Gastroesophageal sphincter (tissue), 3 donors: ENCODE results near the gene NCKAP5.

Experiments used
- POLR2A ChIP-seq, 2 donors: fragments of 450-650 bp; IDR thresholded peaks; one replicate each; pipeline ENCODE4 v1.6.1; 2017; ENCODE audit warnings: antibody characterized with exemption in 2 of 2, mild to moderate bottlenecking in 2 of 2, moderate library complexity in 1 of 2
- POLR2AphosphoS5 ChIP-seq: sonication (generic); formaldehyde crosslinking; IDR thresholded peaks from one replicate; pipeline ENCODE4 v1.6.1; 2017; ENCODE audit warnings: antibody characterized with exemption
- TF ChIP-seq, protein P1 (sequence below), 4 experiments: fragments of 200-600 bp in 2 of 4; fragments of 450-650 bp in 2 of 4; sonication (generic) in 1 of 4; IDR thresholded peaks; one replicate each; pipeline ENCODE4 v1.5.1; 2017 to 2019; ENCODE audit warnings: antibody characterized with exemption in 4 of 4, mild to moderate bottlenecking in 2 of 4, moderate library complexity in 2 of 4

DNA sequence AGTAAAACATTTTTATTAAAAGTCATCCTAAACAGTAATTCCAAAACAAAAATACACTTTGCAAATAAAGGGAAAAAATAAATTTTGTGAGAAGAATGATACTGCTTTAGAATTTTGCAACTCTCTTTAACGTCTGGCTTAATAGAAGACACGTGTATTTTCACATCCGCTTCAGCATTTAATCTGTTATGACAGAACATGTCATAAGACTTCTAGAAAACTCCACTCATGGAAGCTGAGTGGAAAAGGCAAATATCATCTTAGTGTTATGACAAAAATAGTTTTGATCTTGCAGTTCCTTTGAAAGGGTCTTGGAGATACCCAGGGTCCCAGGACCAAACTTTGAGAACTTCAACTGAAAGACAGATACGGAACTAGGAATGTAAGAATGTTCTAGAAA is 350.1 kb downstream of the NCKAP5 start:
- TF ChIP-seq POLR2A (IDR thresholded peaks at IDR 0.05) (no peak), POLR2AphosphoS5 (no peak)
- TF ChIP-seq, protein P1, sequence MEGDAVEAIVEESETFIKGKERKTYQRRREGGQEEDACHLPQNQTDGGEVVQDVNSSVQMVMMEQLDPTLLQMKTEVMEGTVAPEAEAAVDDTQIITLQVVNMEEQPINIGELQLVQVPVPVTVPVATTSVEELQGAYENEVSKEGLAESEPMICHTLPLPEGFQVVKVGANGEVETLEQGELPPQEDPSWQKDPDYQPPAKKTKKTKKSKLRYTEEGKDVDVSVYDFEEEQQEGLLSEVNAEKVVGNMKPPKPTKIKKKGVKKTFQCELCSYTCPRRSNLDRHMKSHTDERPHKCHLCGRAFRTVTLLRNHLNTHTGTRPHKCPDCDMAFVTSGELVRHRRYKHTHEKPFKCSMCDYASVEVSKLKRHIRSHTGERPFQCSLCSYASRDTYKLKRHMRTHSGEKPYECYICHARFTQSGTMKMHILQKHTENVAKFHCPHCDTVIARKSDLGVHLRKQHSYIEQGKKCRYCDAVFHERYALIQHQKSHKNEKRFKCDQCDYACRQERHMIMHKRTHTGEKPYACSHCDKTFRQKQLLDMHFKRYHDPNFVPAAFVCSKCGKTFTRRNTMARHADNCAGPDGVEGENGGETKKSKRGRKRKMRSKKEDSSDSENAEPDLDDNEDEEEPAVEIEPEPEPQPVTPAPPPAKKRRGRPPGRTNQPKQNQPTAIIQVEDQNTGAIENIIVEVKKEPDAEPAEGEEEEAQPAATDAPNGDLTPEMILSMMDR (IDR thresholded peaks at IDR 0.05) = no peak
